Right atrium auricular region (tissue), 2 donors: ENCODE results near the gene TRAPPC10. TPM values are rescaled to one million over a fixed set of nuclear protein-coding genes. Genes with fewer than 3 reads are reported as not detected.

Source experiments
- DNase-seq: peaks from one replicate; pipeline ENCODE4 v3.0.0-alpha.2; 2019; ENCODE audit warnings: low spot score
- H3K27ac ChIP-seq, 2 donors: fragments of 200-600 bp; sonication (generic); 1 replicate in 1 of 2; 2 replicates in 1 of 2; pipeline ENCODE4 v1.5.1; 2016 to 2019
- H3K27me3 ChIP-seq, 2 donors: fragments of 200-600 bp; sonication (generic); one replicate each; pipeline versions ENCODE4 v1.5.1 to v1.6.0; 2017 to 2019
- H3K36me3 ChIP-seq: fragments of 200-600 bp; sonication (generic); one replicate; pipeline ENCODE4 v1.5.1; 2016
- H3K4me1 ChIP-seq, 2 donors: fragments of 200-600 bp; sonication (generic); one replicate each; pipeline versions ENCODE4 v1.5.1 to v1.6.0; 2017 to 2019
- H3K4me3 ChIP-seq, 2 donors: fragments of 200-600 bp; sonication (generic); 1 replicate in 1 of 2; 2 replicates in 1 of 2; pipeline ENCODE4 v1.5.1; 2017 to 2019; ENCODE audit warnings: mild to moderate bottlenecking in 1 of 2, moderate library complexity in 1 of 2
- H3K9me3 ChIP-seq, 2 donors: fragments of 200-600 bp; sonication (generic); one replicate each; pipeline ENCODE4 v1.5.1; 2019
- CTCF ChIP-seq, 2 donors: fragments of 200-600 bp; sonication (generic); IDR thresholded peaks; one replicate each; pipeline ENCODE4 v1.5.1; 2019; ENCODE audit warnings: antibody characterized with exemption in 2 of 2
- total RNA-seq, 2 donors: library from RNA; depleted of rRNA; stranded (reverse); fragments of >200 nt; gene quantifications; one replicate each; pipeline ENCODE4 v1.1.0, GENCODE V29; 2016

Gene TRAPPC10
- total RNA-seq, 2 donors from 2014 or later: 18.2 to 19.7 TPM

- TF ChIP-seq CTCF (IDR thresholded peaks at IDR 0.05): no peak
- Histone ChIP-seq H3K4me3 (no peak overlapping the region), H3K27ac (no peak overlapping the region), H3K9me3 (no peaks in the 10 kb centered on the region), H3K36me3 (peaks cover 50% of the 10 kb centered on the region), H3K4me1 (no peaks in the 10 kb centered on the region), H3K27me3 (no peaks in the 10 kb centered on the region)
- DNase-seq: no peak
Observed at GRCh38 chr21:44067011-44067839, 55.1 kb downstream of the TRAPPC10 start.

- Histone ChIP-seq H3K4me1 (no peaks in the 10 kb centered on the region), H3K4me3 (no peak overlapping the region), H3K36me3 (peaks cover 41% of the 10 kb centered on the region), H3K27me3 (no peaks in the 10 kb centered on the region), H3K27ac (no peak overlapping the region), H3K9me3 (no peaks in the 10 kb centered on the region)
- no peak for DNase-seq
- TF ChIP-seq CTCF (IDR thresholded peaks at IDR 0.05): no peak
Observed at GRCh38 chr21:44070391-44070790, 58.3 kb downstream of the TRAPPC10 start.

- H3K27me3 ChIP-seq: no peaks in the 10 kb centered on the region
- no peaks in the 10 kb centered on the region for H3K4me1 ChIP-seq
- H3K36me3 ChIP-seq: peaks cover 46% of the 10 kb centered on the region
- no peak for TF ChIP-seq CTCF (IDR thresholded peaks at IDR 0.05)
- H3K4me3 ChIP-seq: no peak overlapping the region
- H3K9me3 ChIP-seq: no peaks in the 10 kb centered on the region
- DNase-seq: no peak
- no peak overlapping the region for H3K27ac ChIP-seq
Observed at GRCh38 chr21:44071359-44072104, 59.4 kb downstream of the TRAPPC10 start.

GRCh38 chr21:44072111-44072510 lies 60.0 kb downstream of the TRAPPC10 start:
- H3K27me3 ChIP-seq: no peaks in the 10 kb centered on the region
- H3K4me3 ChIP-seq: no peak overlapping the region
- H3K9me3 ChIP-seq: no peaks in the 10 kb centered on the region
- no peaks in the 10 kb centered on the region for H3K4me1 ChIP-seq
- no peak for DNase-seq
- H3K27ac ChIP-seq: no peak overlapping the region
- peaks cover 46% of the 10 kb centered on the region for H3K36me3 ChIP-seq
- TF ChIP-seq CTCF (IDR thresholded peaks at IDR 0.05): no peak

GRCh38 chr21:44074315-44074958 lies 62.3 kb downstream of the TRAPPC10 start:
- Histone ChIP-seq H3K27ac (no peak overlapping the region), H3K27me3 (no peaks in the 10 kb centered on the region), H3K4me1 (no peaks in the 10 kb centered on the region), H3K36me3 (peaks cover 55% of the 10 kb centered on the region), H3K9me3 (no peaks in the 10 kb centered on the region), H3K4me3 (no peak overlapping the region)
- no peak for DNase-seq
- no peak for TF ChIP-seq CTCF (IDR thresholded peaks at IDR 0.05)
